GM19240 (cell line): ENCODE measurements around the gene DPP10.

Experiments
- DNase-seq: peaks from one replicate; pipeline ENCODE4 v3.0.0; 2011; ENCODE audit warnings: low spot score; ENCODE audit not compliant: insufficient read length

DPP10 gene

GRCh38 chr2:115652652-115653051 lies 1210.2 kb downstream of the DPP10 start:
- DNase-seq, result no peak

- no peak for DNase-seq
Observed at GRCh38 chr2:115654362-115654761, 1211.9 kb downstream of the DPP10 start.

- no peak for DNase-seq
Observed at GRCh38 chr2:115678129-115678528, 1235.7 kb downstream of the DPP10 start.

GRCh38 chr2:115684345-115684744 lies 1241.9 kb downstream of the DPP10 start:
- no peak for DNase-seq

GRCh38 chr2:115691409-115691808 lies 1249.0 kb downstream of the DPP10 start:
- no peak for DNase-seq

- no peak for DNase-seq
Observed at GRCh38 chr2:115694651-115695050, 1252.2 kb downstream of the DPP10 start.

- DNase-seq, result no peak
Observed at GRCh38 chr2:115733190-115733775, 1290.8 kb downstream of the DPP10 start.

- no peak for DNase-seq
Observed at GRCh38 chr2:115738111-115738510, 1295.7 kb downstream of the DPP10 start.

GRCh38 chr2:115739574-115739973 lies 1297.1 kb downstream of the DPP10 start:
- no peak for DNase-seq

- no peak for DNase-seq
Observed at GRCh38 chr2:115746151-115746550, 1303.7 kb downstream of the DPP10 start.

GRCh38 chr2:115757286-115757685 lies 1314.8 kb downstream of the DPP10 start:
- DNase-seq, result no peak

- no peak for DNase-seq
Observed at GRCh38 chr2:115763601-115764000, 1321.2 kb downstream of the DPP10 start.

GRCh38 chr2:115771516-115771915 lies 1329.1 kb downstream of the DPP10 start:
- DNase-seq, result no peak

- no peak for DNase-seq
Observed at GRCh38 chr2:115774361-115774760, 1331.9 kb downstream of the DPP10 start.

- DNase-seq, result no peak
Observed at GRCh38 chr2:115779085-115779632, 1336.7 kb downstream of the DPP10 start.

- no peak for DNase-seq
Observed at GRCh38 chr2:115782286-115782685, 1339.8 kb downstream of the DPP10 start.

- no peak for DNase-seq
Observed at GRCh38 chr2:115796078-115796477, 1353.6 kb downstream of the DPP10 start.

GRCh38 chr2:115807276-115807675 lies 1364.8 kb downstream of the DPP10 start:
- DNase-seq, result no peak

GRCh38 chr2:115825912-115826311 lies 1383.5 kb downstream of the DPP10 start:
- DNase-seq, result no peak

- DNase-seq, result no peak
Observed at GRCh38 chr2:115833196-115833595, 1390.8 kb downstream of the DPP10 start.

GRCh38 chr2:115838539-115838938 lies 1396.1 kb downstream of the DPP10 start:
- DNase-seq, result no peak

GRCh38 chr2:115842306-115842705 lies 1399.9 kb downstream of the DPP10 start:
- DNase-seq, result no peak

- no peak for DNase-seq
Observed at GRCh38 chr2:115848192-115848591, 1405.8 kb downstream of the DPP10 start.

GRCh38 chr2:115867024-115867423 lies 1424.6 kb downstream of the DPP10 start:
- DNase-seq, result no peak
